SK-N-SH (cell line): ENCODE measurements around the gene OR10H4. TPM values are rescaled to one million over a fixed set of nuclear protein-coding genes. Genes with fewer than 3 reads are reported as not detected.

ENCODE experiments used
- CTCF ChIA-PET: fragments of 300-600, 350-600 bp; formaldehyde crosslinking; extraction: SDS; loops from one replicate; lab custom pipeline; 2021; lab: Yijun Ruan, JAX
- POLR2A ChIA-PET: fragments of 350-600 bp; sonication (Branson Sonifier 250); formaldehyde crosslinking; extraction: SDS; loops from one replicate; lab custom pipeline; 2020; ENCODE audit warnings: antibody characterized with exemption, inconsistent platforms; lab: Yijun Ruan, JAX
- DNase-seq: peaks from one replicate; pipeline ENCODE4 v3.0.0; 2012
- H2AFZ ChIP-seq: fragments of 200-600 bp; sonication (generic); 2 replicates; pipeline ENCODE4 v1.8.1; 2016; ENCODE audit warnings: antibody characterized with exemption, mild to moderate bottlenecking, low read depth
- H3F3A ChIP-seq: fragments of 200-600 bp; sonication (generic); replicated peaks from 2 replicates; pipeline ENCODE3; 2016; ENCODE audit warnings: antibody characterized with exemption, mild to moderate bottlenecking; ENCODE audit not compliant: insufficient read depth
- H3K27ac ChIP-seq, 2 experiments: fragments of 200-500 bp in 1 of 2; fragments of 200-600 bp in 1 of 2; sonication (Bioruptor generic) in 1 of 2; sonication (generic), shearing (Covaris generic) in 1 of 2; 2 replicates each; pipeline versions ENCODE4 v1.5.1 to v1.6.1; 2014 to 2016; ENCODE audit warnings: low read depth in 2 of 2, inconsistent platforms in 1 of 2, low read length in 1 of 2, mild to moderate bottlenecking in 1 of 2, mixed read lengths in 1 of 2
- H3K27me3 ChIP-seq: fragments of 200-600 bp; sonication (generic), shearing (Covaris generic); 2 replicates; pipeline ENCODE4 v1.6.1; 2016; ENCODE audit warnings: mixed run types; ENCODE audit not compliant: insufficient read depth
- H3K36me3 ChIP-seq, 2 experiments: fragments of 200-500 bp in 1 of 2; fragments of 200-600 bp in 1 of 2; sonication (Bioruptor generic) in 1 of 2; sonication (generic) in 1 of 2; replicated peaks in 1 of 2; 2 replicates each; pipeline versions ENCODE3 to v1.5.1; 2014 to 2016; ENCODE audit warnings: low read length in 1 of 2, mild to moderate bottlenecking in 1 of 2; ENCODE audit not compliant: insufficient read depth in 2 of 2, control insufficient read depth in 1 of 2
- H3K4me1 ChIP-seq, 2 experiments: fragments of 200-500 bp in 1 of 2; fragments of 200-600 bp in 1 of 2; sonication (Bioruptor generic) in 1 of 2; sonication (generic), shearing (Covaris generic) in 1 of 2; 2 replicates each; pipeline versions ENCODE4 v1.5.1 to v1.6.1; 2014 to 2016; ENCODE audit warnings: low read depth in 1 of 2, low read length in 1 of 2, mixed run types in 1 of 2; ENCODE audit not compliant: insufficient read depth in 2 of 2, control insufficient read depth in 1 of 2
- H3K4me2 ChIP-seq: fragments of 200-600 bp; sonication (generic), shearing (Covaris generic); 2 replicates; pipeline ENCODE4 v1.6.1; 2017; ENCODE audit warnings: mixed run types
- H3K4me3 ChIP-seq, 2 experiments: fragments of 200-500 bp in 1 of 2; fragments of 200-600 bp in 1 of 2; sonication (Bioruptor generic) in 1 of 2; sonication (generic), shearing (Covaris generic) in 1 of 2; 2 replicates each; pipeline versions ENCODE4 v1.5.1 to v1.8.1; 2014 to 2016; ENCODE audit warnings: low read depth in 2 of 2, inconsistent platforms in 1 of 2, low read length in 1 of 2, mild to moderate bottlenecking in 1 of 2, mixed read lengths in 1 of 2, moderate library complexity in 1 of 2
- H3K79me2 ChIP-seq: fragments of 200-600 bp; sonication (generic); 2 replicates; pipeline ENCODE4 v1.8.1; 2017; ENCODE audit warnings: mild to moderate bottlenecking; ENCODE audit not compliant: insufficient read depth
- H3K9ac ChIP-seq: fragments of 200-600 bp; sonication (generic); 2 replicates; pipeline ENCODE4 v1.6.1; 2017; ENCODE audit warnings: mixed run types
- H3K9me2 ChIP-seq: fragments of 200-600 bp; sonication (generic); 2 replicates; pipeline ENCODE4 v1.6.1; 2017; ENCODE audit warnings: mixed run types
- H3K9me3 ChIP-seq: fragments of 200-600 bp; sonication (generic); 2 replicates; pipeline ENCODE4 v1.6.1; 2017; ENCODE audit warnings: mixed run types, mild to moderate bottlenecking, moderate library complexity
- H4K20me1 ChIP-seq: fragments of 200-600 bp; sonication (generic); 2 replicates; pipeline ENCODE4 v1.6.1; 2017; ENCODE audit warnings: mild to moderate bottlenecking, mixed run types; ENCODE audit not compliant: insufficient read depth
- CTCF ChIP-seq: fragments of 200-600 bp; sonication (generic); IDR thresholded peaks from 2 replicates; pipeline ENCODE4 v1.6.1; 2017; ENCODE audit warnings: antibody characterized with exemption, mild to moderate bottlenecking, moderate library complexity
- EP300 ChIP-seq, 2 experiments: IDR thresholded peaks; 2 replicates each; pipeline versions ENCODE4 v1.4.0 to v1.6.1; 2012; ENCODE audit warnings: borderline replicate concordance in 1 of 2, low read depth in 1 of 2, low read length in 1 of 2
- EZH2phosphoT487 ChIP-seq: fragments of 200-600 bp; sonication (generic); IDR thresholded peaks from 2 replicates; pipeline ENCODE4 v1.6.1; 2017; ENCODE audit warnings: low read depth, mixed run types, mild to moderate bottlenecking, antibody characterized with exemption, moderate library complexity, borderline replicate concordance
- FOSL2 ChIP-seq: IDR thresholded peaks from 2 replicates; pipeline ENCODE4 v1.4.0; 2012; ENCODE audit warnings: low read depth, mild to moderate bottlenecking, moderate library complexity, borderline replicate concordance
- FOXJ3 ChIP-seq: sonication (generic); formaldehyde crosslinking; IDR thresholded peaks from 2 replicates; pipeline ENCODE4 v1.5.1; 2020; ENCODE audit warnings: mild to moderate bottlenecking, missing genetic modification reagents
- FOXM1 ChIP-seq: IDR thresholded peaks from 2 replicates; pipeline ENCODE4 v1.4.0; 2012; ENCODE audit warnings: low read depth, mild to moderate bottlenecking
- GABPA ChIP-seq: IDR thresholded peaks from 2 replicates; pipeline ENCODE4 v1.4.0; 2012; ENCODE audit warnings: low read depth, mild to moderate bottlenecking
- GATA2 ChIP-seq: sonication (generic); formaldehyde crosslinking; IDR thresholded peaks from 2 replicates; pipeline ENCODE4 v1.5.0; 2020; ENCODE audit warnings: mild to moderate bottlenecking, missing genetic modification reagents
- IRF3 ChIP-seq: fragments of 150-350 bp; IDR thresholded peaks from 2 replicates; pipeline ENCODE4 v1.6.1; 2016; ENCODE audit warnings: mild to moderate bottlenecking, low read depth, low read length
- MAX ChIP-seq: IDR thresholded peaks from 2 replicates; pipeline ENCODE4 v1.4.0; 2012; ENCODE audit warnings: low read depth
- MEF2A ChIP-seq: IDR thresholded peaks from 2 replicates; pipeline ENCODE4 v1.4.0; 2012; ENCODE audit warnings: low read depth, borderline replicate concordance
- NRF1 ChIP-seq: IDR thresholded peaks from 2 replicates; pipeline ENCODE4 v1.6.1; 2012; ENCODE audit warnings: low read depth, mild to moderate bottlenecking, low read length
- PBX3 ChIP-seq: IDR thresholded peaks from 2 replicates; pipeline ENCODE4; 2012
- RAD21 ChIP-seq: IDR thresholded peaks from 2 replicates; pipeline ENCODE4 v1.6.1; 2012; ENCODE audit warnings: mild to moderate bottlenecking, low read length
- SMC3 ChIP-seq: IDR thresholded peaks from 2 replicates; pipeline ENCODE4 v1.6.1; 2012; ENCODE audit warnings: low read depth, low read length, improper control_type of control experiment
- TCF12 ChIP-seq: IDR thresholded peaks from 2 replicates; pipeline ENCODE4 v1.4.0; 2012
- TEAD4 ChIP-seq: IDR thresholded peaks from 2 replicates; pipeline ENCODE4 v1.4.0; 2012; ENCODE audit warnings: mild to moderate bottlenecking, borderline replicate concordance; ENCODE audit not compliant: insufficient read depth
- YY1 ChIP-seq: IDR thresholded peaks from 2 replicates; pipeline ENCODE4 v1.4.0; 2012; ENCODE audit warnings: low read depth, mild to moderate bottlenecking
- ZBTB33 ChIP-seq: IDR thresholded peaks from 2 replicates; pipeline ENCODE4 v1.4.0; 2012; ENCODE audit warnings: low read depth, borderline replicate concordance
- WGBS: methylation state at CpG from one replicate; pipeline ENCODE4 v1.1.6; 2017; ENCODE audit warnings: low lambda C conversion rate; 5-methylcytosine and 5-hydroxymethylcytosine counted together
- polyA plus RNA-seq, 3 experiments: library from polyadenylated mRNA; depleted of rRNA; stranded (reverse); fragments of >200 nt; gene quantifications; 2 replicates each; pipeline ENCODE4 v1.2.3, GENCODE V29; 2012
- TF ChIP-seq, protein P1 (sequence below): fragments of 150-350 bp; IDR thresholded peaks from 2 replicates; pipeline ENCODE4 v1.6.1; 2017; ENCODE audit warnings: antibody characterized with exemption, low read length, low read depth, borderline replicate concordance

The OR10H4 gene
- polyA plus RNA-seq, 1 of the 3 experiments (the other 2 are of a cell fraction), result not detected

- no peak for TF ChIP-seq FOXJ3 (CRISPR knock-in tag)
- TF ChIP-seq TCF12, result no peak
- no peak for TF ChIP-seq CTCF
- TF ChIP-seq MEF2A, result no peak
- no peak for TF ChIP-seq PBX3
These were observed 42.8 kb downstream of the OR10H4 start (continued) for GRCh38 chr19:15991602-15992001.

- Histone ChIP-seq H3K9me2 (no peaks in the 10 kb centered on the region), H2AFZ (no peak overlapping the region), H3K27ac (no peak overlapping the region), H3F3A (no peaks in the 10 kb centered on the region), H3K9me3 (no peaks in the 10 kb centered on the region), H3K4me2 (no peak overlapping the region), H3K4me1 (no peaks in the 10 kb centered on the region), H3K36me3 (no peaks in the 10 kb centered on the region), H4K20me1 (no peaks in the 10 kb centered on the region), H3K4me3 (no peak overlapping the region), H3K27me3 (peaks cover 5% of the 10 kb centered on the region; the same call in 1 of the 2 replicates), H3K9ac (no peak overlapping the region), H3K79me2 (no peaks in the 10 kb centered on the region; the same call in 1 of the 2 replicates)
- no peak for DNase-seq
- CTCF ChIA-PET, result no interaction called here
- POLR2A ChIA-PET, result no interaction called here
- whole genome bisulfite sequencing, result 1% methylated on average over 5 of the region's 5 CpGs
- TF ChIP-seq PBX3 (no peak), TEAD4 (no peak), MAX (no peak), GABPA (no peak), YY1 (no peak), EP300 (IDR thresholded peaks at IDR 0.05; ENCODE audit: borderline replicate concordance in 1 of 2, low read depth in 1 of 2, low read length in 1 of 2) (no peak), FOXM1 (no peak), IRF3 (no peak), FOXJ3 (CRISPR knock-in tag) (no peak), EZH2phosphoT487 (no peak), TCF12 (no peak), RAD21 (no peak), FOSL2 (no peak), NRF1 (no peak), CTCF (no peak), ZBTB33 (no peak), GATA2 (CRISPR knock-in tag) (no peak), SMC3 (no peak)
- TF ChIP-seq, protein P1, sequence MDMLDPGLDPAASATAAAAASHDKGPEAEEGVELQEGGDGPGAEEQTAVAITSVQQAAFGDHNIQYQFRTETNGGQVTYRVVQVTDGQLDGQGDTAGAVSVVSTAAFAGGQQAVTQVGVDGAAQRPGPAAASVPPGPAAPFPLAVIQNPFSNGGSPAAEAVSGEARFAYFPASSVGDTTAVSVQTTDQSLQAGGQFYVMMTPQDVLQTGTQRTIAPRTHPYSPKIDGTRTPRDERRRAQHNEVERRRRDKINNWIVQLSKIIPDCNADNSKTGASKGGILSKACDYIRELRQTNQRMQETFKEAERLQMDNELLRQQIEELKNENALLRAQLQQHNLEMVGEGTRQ, result no peak
These were observed 43.2 kb downstream of the OR10H4 start for GRCh38 chr19:15992014-15992413.
